HUES6 (cell line): ENCODE results near the gene SUGP1.
A peak's percentile ranks its signal among the peaks of the same experiment; 100 is the strongest.

Experiments
- H3K27ac ChIP-seq: 2 replicates; pipeline ENCODE4 v1.7.0; 2013; ENCODE audit warnings: low read depth, mild to moderate bottlenecking, low read length, inconsistent platforms
- H3K27me3 ChIP-seq: 2 replicates; pipeline ENCODE4 v1.6.1; 2013; ENCODE audit warnings: low read length; ENCODE audit not compliant: control insufficient read depth, insufficient read depth
- H3K36me3 ChIP-seq: 2 replicates; pipeline ENCODE4 v1.6.1; 2013; ENCODE audit warnings: low read length; ENCODE audit not compliant: control insufficient read depth, insufficient read depth
- H3K4me1 ChIP-seq: 2 replicates; pipeline ENCODE4 v1.6.1; 2013; ENCODE audit warnings: low read length; ENCODE audit not compliant: control insufficient read depth, insufficient read depth
- H3K4me3 ChIP-seq: 2 replicates; pipeline ENCODE4 v1.5.1; 2013; ENCODE audit warnings: low read depth, low read length
- H3K9ac ChIP-seq: one replicate; pipeline ENCODE4 v1.6.1; 2013; ENCODE audit warnings: mild to moderate bottlenecking, low read length
- H3K9me3 ChIP-seq: 2 replicates; pipeline ENCODE4 v1.6.1; 2013; ENCODE audit warnings: low read depth, low read length; ENCODE audit not compliant: control insufficient read depth, insufficient read depth

Gene SUGP1, protein sequence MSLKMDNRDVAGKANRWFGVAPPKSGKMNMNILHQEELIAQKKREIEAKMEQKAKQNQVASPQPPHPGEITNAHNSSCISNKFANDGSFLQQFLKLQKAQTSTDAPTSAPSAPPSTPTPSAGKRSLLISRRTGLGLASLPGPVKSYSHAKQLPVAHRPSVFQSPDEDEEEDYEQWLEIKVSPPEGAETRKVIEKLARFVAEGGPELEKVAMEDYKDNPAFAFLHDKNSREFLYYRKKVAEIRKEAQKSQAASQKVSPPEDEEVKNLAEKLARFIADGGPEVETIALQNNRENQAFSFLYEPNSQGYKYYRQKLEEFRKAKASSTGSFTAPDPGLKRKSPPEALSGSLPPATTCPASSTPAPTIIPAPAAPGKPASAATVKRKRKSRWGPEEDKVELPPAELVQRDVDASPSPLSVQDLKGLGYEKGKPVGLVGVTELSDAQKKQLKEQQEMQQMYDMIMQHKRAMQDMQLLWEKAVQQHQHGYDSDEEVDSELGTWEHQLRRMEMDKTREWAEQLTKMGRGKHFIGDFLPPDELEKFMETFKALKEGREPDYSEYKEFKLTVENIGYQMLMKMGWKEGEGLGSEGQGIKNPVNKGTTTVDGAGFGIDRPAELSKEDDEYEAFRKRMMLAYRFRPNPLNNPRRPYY

DNA sequence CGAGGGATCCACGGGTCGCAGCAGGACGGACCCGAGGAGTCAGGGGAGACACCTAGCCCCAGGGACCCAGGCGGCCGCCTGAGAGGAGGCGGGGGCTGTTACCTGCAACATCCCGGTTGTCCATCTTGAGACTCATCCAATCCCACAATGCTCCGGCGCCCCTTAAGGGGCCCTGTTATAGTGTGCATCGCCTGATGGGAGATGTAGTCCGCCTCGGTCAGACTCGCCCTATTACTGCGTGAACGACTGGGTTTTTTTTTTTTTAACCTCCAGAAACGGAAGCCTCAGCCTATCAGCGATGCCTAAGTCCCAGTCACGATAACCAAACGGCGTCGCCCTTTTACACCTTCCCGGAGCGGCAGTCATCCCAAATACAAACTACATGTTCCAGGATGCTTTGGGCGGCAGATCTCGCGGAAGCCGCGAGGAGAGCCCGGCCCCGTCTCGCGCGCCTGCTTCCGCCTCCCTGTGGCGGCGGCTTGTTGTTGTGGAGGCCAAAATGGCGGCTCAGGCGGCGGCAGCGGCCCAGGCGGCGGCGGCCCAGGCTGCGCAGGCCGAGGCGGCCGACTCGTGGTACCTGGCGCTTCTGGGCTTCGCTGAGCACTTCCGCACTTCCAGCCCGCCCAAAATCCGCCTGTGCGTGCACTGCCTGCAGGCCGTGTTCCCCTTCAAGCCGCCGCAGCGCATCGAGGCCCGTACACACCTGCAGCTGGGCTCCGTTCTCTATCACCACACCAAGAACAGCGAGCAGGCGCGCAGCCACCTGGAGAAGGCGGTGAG is at the start of gene SUGP1, which contains the start of gene MAU2:
Gene SUGP1 (minus strand): TSS at position 149 of the 780 bp plus-strand sequence. CDS start 13 bp downstream, at position 136.
Gene MAU2 (plus strand): TSS at position 469 of the 780 bp plus-strand sequence. CDS start 31 bp downstream, at position 500.
- peaks cover 35% of the 10 kb centered on the region for H3K36me3 ChIP-seq
- H3K9ac ChIP-seq = peak within 1 kb of the TSS; percentile 98
- H3K4me1 ChIP-seq = peaks cover 12% of the 10 kb centered on the region; the same call in 1 of the 2 replicates
- no peaks in the 10 kb centered on the region for H3K27me3 ChIP-seq
- H3K9me3 ChIP-seq = no peaks in the 10 kb centered on the region
- H3K4me3 ChIP-seq = peak within 1 kb of the TSS; percentile 98
- H3K27ac ChIP-seq = peak within 1 kb of the TSS; percentile 97

DNA sequence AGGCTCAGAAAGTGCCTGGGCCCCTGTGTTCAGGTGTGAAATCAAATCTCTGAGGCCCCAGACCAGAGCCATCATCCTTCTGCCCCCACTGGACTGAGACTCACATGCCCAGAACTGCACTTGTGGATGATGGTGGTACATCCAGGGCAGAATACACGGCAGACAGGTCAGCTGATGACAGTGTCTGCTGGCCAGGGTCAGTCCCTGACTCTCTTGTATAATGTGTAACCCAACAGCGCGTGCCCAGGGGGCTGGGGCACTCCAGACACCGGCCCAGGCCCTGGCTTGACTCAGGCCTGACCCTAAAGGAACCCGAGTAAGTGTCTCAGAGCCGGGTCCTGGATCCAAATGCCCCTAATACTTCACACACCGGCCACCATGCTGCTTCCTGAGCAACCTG is 47.8 kb upstream of the SUGP1 start:
- H3K4me1 ChIP-seq = peaks cover 17% of the 10 kb centered on the region
- H3K4me3 ChIP-seq = no peak overlapping the region
- no peak overlapping the region for H3K27ac ChIP-seq
- no peak overlapping the region for H3K9ac ChIP-seq
- H3K27me3 ChIP-seq = no peaks in the 10 kb centered on the region
- no peaks in the 10 kb centered on the region for H3K9me3 ChIP-seq
- no peaks in the 10 kb centered on the region for H3K36me3 ChIP-seq

DNA sequence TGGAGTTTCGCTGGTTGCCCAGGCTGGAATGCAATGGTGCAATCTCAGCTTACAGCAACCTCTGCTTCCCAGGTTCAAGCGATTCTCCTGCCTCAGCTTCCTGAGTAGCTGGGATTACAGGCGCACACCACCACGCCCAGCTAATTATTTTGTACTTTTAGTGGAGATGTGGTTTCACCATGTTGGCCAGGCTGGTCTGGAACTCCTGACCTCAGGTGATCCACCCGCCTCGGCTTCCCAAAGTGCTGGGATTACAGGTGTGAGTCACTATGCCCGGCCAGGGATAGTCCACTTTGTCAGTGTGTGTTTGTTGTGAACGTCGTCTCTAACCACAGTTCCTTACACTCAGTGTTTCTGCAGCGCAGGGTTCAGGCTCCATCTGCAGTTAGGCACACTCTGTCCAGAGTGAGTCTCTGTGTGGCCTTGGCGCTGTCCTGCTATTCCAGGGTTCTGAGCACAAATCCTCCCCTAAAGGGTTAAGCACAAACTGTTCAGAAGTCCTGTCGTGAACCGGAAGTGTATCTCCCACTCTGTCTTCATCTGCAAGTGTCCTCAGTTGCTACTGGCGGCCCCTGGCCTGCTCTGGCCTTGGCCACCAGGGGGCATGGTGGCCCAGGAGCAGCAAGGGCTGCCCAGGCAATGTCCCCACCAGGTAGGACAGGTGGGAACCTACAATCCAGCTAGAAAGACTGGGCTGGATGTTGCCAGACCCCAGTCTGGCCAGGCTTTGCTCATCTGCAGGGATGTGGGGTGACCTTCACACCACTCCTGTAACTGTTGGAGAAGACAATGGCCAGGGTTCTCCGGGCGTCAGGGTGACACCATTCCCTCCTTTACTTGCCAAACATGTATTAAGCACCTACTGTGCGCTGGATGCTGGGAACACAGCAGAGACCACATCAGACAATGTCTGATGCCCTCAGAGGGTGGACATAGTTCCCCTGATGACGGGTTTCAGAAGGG is 46.4 kb upstream of the SUGP1 start:
- no peak overlapping the region for H3K27ac ChIP-seq
- H3K4me3 ChIP-seq = no peak overlapping the region
- no peaks in the 10 kb centered on the region for H3K9me3 ChIP-seq
- H3K27me3 ChIP-seq = no peaks in the 10 kb centered on the region
- no peak overlapping the region for H3K9ac ChIP-seq
- H3K4me1 ChIP-seq = peaks cover 10% of the 10 kb centered on the region
- H3K36me3 ChIP-seq = no peaks in the 10 kb centered on the region

DNA sequence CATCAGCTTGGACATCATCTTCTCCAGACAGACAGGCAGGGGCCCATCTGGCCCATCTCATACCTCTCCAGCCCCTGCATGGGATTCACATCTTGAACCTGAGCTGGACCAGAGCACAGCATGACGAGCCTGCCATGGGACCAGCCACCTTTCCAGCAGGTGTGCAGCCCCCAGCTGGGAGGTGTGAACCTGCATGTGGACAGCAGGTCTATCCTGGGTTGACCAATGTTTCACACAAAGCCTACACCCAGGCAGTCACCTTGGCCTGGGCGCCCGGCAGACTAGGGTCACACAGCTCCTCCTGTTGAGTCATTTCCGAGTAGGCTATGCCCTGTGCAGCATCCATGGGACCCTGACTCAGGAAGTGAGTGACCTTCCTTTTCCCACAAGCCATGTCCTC is 41.8 kb upstream of the SUGP1 start:
- Histone ChIP-seq H3K4me1 (peaks cover 12% of the 10 kb centered on the region), H3K4me3 (no peak overlapping the region), H3K36me3 (peaks cover 3% of the 10 kb centered on the region; the same call in 1 of the 2 replicates), H3K9ac (no peak overlapping the region), H3K9me3 (no peaks in the 10 kb centered on the region), H3K27me3 (no peaks in the 10 kb centered on the region), H3K27ac (no peak overlapping the region)

DNA sequence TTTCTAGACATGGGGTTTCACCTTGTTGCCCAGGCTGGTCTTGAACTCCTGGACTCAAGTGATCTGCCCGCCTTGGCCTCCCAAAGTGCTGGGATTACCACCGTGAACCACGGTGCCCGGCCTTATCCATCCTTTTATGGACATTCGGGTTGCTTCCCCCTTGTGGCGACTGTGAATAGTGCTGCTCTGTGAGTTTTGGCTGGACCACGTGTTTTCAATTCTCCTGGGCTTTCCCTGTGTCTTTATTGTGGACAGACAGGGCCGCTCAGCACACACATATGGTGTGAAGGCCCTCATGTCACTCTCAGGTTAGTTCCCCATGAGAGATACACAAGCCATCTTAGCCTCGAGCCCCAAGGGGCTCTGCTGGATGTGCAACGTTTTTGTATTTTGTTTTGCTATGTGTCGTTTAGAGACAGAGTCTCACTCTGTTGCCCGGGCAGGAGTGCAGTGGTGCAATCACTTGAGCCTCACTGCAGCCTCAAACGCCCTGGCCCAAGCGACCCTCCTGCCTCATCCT is 40.8 kb upstream of the SUGP1 start:
- Histone ChIP-seq H3K4me3 (no peak overlapping the region), H3K27ac (no peak overlapping the region), H3K27me3 (no peaks in the 10 kb centered on the region), H3K36me3 (peaks cover 13% of the 10 kb centered on the region), H3K4me1 (peaks cover 8% of the 10 kb centered on the region; the same call in 1 of the 2 replicates), H3K9ac (no peak overlapping the region), H3K9me3 (no peaks in the 10 kb centered on the region)

DNA sequence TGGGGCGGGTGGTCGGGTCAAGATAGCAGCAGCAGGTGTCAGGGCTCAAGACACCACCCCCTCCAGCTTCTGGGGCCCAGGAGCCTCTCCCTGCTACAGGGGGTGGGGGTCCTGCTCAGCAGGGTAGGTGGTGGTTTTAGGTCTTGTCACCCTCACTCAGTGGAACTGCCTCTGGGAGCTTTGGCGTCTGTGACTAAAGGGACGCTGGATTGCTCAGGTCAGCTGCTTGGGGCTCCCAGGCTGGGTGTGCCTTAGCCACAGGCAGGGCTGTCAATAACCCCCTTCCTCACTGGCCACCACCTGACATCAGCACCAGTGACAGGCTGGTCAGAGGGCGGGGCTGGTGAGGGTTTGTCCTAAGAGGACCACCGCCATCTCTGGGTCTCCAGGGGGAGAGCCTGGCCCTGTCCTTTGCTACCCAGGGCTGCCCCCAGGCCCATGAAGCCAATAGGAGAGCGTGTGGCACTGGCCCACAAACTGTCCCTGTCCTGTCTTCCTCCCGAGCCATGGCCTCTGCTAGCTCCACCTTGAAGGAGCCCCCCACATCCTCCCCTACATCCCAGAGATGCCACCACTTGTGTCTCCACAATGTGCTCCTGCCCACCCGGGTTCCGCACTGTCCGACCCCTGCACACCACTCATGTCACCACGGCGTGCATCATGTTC is 36.7 kb upstream of the SUGP1 start:
- H3K4me3 ChIP-seq = no peak overlapping the region
- H3K9me3 ChIP-seq = no peaks in the 10 kb centered on the region
- peaks cover 54% of the 10 kb centered on the region for H3K36me3 ChIP-seq
- H3K27me3 ChIP-seq = no peaks in the 10 kb centered on the region
- no peak overlapping the region for H3K9ac ChIP-seq
- 0 out of 2 replicates have a peak, but pooled peaks cover 2% of the 10 kb centered on the region for H3K4me1 ChIP-seq
- no peak overlapping the region for H3K27ac ChIP-seq

DNA sequence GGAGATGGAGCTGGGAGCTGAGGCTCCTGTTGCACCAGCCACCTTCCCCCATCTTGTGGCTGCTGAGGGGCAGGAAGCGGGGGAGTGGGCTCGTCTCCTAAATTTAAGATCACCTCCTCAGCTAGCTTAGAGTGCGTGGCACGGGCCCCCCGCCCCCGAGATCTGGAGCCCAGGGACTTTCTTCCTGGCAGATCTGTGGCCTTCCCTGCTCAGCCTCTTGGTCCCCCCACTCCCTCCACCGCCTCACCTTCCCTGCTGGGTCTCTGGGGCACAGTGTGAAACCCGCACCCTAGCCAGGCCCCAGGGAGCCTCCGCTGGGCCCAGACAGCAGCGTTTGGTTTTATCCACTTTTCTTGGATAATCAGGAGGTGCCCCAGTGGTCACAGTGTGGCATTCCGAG is 36.2 kb upstream of the SUGP1 start:
- 0 out of 2 replicates have a peak, but pooled peaks cover 2% of the 10 kb centered on the region for H3K4me1 ChIP-seq

DNA sequence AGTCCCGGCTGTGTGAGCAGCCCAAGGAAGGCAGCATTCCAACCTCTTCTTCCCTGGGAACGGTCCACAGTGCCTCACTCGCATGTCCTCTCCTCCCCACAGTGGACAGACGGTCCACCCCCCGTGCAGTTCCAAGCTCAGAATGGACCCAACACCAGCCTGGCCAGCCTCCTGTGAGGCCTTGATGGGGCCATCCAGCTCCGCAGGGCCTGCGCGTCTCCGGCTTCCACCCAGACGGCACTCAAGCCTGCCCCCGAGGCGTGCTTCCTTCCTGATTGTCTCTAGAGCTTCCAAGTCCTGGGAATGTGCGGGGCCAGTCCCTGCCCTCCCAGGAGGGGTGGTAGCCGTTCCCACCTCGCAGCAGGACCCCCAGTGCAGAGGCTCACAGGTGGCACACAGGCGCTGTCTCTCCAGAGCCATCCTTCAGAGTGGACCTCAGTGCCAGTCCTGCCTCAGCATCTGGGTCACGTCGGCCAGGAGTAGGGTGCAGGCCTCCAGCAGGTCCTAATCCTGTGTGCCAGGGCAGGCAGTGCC is 35.4 kb upstream of the SUGP1 start:
- H3K9me3 ChIP-seq = no peaks in the 10 kb centered on the region
- no peak overlapping the region for H3K27ac ChIP-seq
- no peaks in the 10 kb centered on the region for H3K27me3 ChIP-seq
- H3K4me3 ChIP-seq = no peak overlapping the region
- peaks cover 67% of the 10 kb centered on the region for H3K36me3 ChIP-seq
- H3K9ac ChIP-seq = no peak overlapping the region
- no peaks in the 10 kb centered on the region for H3K4me1 ChIP-seq

More for the DNA sequence above, 36.2 kb upstream of the SUGP1 start:
- peaks cover 59% of the 10 kb centered on the region for H3K36me3 ChIP-seq
- no peak overlapping the region for H3K4me3 ChIP-seq
- H3K9ac ChIP-seq = no peak overlapping the region
- no peak overlapping the region for H3K27ac ChIP-seq
- H3K9me3 ChIP-seq = no peaks in the 10 kb centered on the region
- no peaks in the 10 kb centered on the region for H3K27me3 ChIP-seq

DNA sequence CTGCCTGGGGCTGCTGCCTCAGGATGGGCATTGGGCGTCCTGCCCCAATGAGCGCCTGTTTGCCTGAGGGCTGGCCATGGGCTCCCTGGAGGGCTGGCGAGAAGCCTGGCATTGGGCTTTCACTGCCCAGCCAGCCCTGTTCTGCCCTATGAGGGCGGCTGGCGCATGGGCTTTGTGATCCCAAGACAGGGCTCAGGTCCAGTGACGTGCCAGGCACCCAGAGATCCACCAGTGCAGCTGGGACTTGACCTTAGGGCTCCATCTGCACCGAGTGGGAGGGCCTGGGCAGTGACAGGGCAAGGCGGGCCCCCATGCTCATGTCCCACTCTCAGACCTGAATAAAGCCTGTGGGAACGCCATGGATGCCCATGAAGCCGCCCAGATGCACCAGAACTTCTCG is 34.6 kb upstream of the SUGP1 start:
- Histone ChIP-seq H3K27ac (no peak overlapping the region), H3K4me3 (no peak overlapping the region), H3K9ac (no peak overlapping the region), H3K4me1 (no peaks in the 10 kb centered on the region), H3K9me3 (no peaks in the 10 kb centered on the region), H3K36me3 (peaks cover 67% of the 10 kb centered on the region), H3K27me3 (no peaks in the 10 kb centered on the region)
